Lower leg skin (tissue), 4 donors: Measurements from ENCODE around the gene ICOSLG. TPM values are rescaled to one million over a fixed set of nuclear protein-coding genes. Genes with fewer than 3 reads are reported as not detected.
A peak's percentile ranks its signal among the peaks of the same experiment; 100 is the strongest.
"Not testable (repeated sequence)": the region's sequence is repeated elsewhere in the genome, so short reads cannot be mapped to it uniquely, and the experiment has no call there.

Experiments
- DNase-seq, 2 donors: peaks; one replicate each; pipeline ENCODE4 v3.0.0-alpha.2; 2019; ENCODE audit warnings: low spot score in 2 of 2
- H3K4me3 ChIP-seq: fragments of 200-600 bp; sonication (generic); 2 replicates; pipeline ENCODE4 v1.5.1; 2017; ENCODE audit warnings: mild to moderate bottlenecking, low read depth; ENCODE audit not compliant: poor library complexity, severe bottlenecking
- POLR2A ChIP-seq, 2 donors: fragments of 450-650 bp; IDR thresholded peaks; one replicate each; pipeline ENCODE4 v1.6.1; 2016 to 2017; ENCODE audit warnings: antibody characterized with exemption in 2 of 2, mild to moderate bottlenecking in 1 of 2, moderate library complexity in 1 of 2
- WGBS, 2 donors: methylation state at CpG; one replicate each; pipeline ENCODE4 v1.1.5; 2018; 5-methylcytosine and 5-hydroxymethylcytosine counted together
- intact Hi-C: fragments of 100-400 bp; cut with DNase I; formaldehyde crosslinking; loops from one replicate; pipeline ENCODE4 v1.15.0; 2023; ENCODE audit warnings: low total_unique reads
- total RNA-seq, 4 donors: library from RNA; depleted of rRNA; stranded (reverse); fragments of >200 nt; gene quantifications; one replicate each; pipeline ENCODE4 v1.1.0, GENCODE V29; 2016
- TF ChIP-seq, protein P1 (sequence below), 3 donors: fragments of 450-650 bp; IDR thresholded peaks; one replicate each; pipeline ENCODE4 v1.5.1; 2016; ENCODE audit warnings: antibody characterized with exemption in 3 of 3, mild to moderate bottlenecking in 3 of 3, moderate library complexity in 2 of 3

ICOSLG gene
- total RNA-seq, 4 donors from 2014 or later = 4.2 to 11.9 (median 7.8) TPM

DNA sequence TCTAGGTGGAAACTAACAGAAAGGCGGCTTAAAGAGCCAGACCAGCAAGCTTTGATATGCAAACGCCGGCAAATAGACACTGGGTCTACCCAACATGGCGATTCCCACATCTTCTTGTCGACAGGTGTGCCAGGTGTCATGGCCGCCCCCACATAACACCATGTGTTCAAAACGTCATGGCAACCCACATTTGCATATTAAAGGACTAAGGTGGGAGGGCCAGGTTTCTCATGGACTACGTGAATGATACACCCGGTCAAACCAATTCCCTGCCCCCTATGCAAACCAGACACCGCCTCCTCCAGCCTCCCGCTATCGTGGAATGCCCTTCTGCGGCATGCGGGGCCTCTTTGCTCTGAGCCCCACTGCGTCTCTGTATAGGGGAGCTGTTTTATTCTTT, 41.3 kb downstream of the ICOSLG start:
- H3K4me3 ChIP-seq = no peak overlapping the region
- WGBS, 2 donors = 87 to 96% methylated on average over 13 to 15 of the region's 15 CpGs
- DNase-seq = peak in 1 of 2 donors; percentile 72
- TF ChIP-seq, protein P1, sequence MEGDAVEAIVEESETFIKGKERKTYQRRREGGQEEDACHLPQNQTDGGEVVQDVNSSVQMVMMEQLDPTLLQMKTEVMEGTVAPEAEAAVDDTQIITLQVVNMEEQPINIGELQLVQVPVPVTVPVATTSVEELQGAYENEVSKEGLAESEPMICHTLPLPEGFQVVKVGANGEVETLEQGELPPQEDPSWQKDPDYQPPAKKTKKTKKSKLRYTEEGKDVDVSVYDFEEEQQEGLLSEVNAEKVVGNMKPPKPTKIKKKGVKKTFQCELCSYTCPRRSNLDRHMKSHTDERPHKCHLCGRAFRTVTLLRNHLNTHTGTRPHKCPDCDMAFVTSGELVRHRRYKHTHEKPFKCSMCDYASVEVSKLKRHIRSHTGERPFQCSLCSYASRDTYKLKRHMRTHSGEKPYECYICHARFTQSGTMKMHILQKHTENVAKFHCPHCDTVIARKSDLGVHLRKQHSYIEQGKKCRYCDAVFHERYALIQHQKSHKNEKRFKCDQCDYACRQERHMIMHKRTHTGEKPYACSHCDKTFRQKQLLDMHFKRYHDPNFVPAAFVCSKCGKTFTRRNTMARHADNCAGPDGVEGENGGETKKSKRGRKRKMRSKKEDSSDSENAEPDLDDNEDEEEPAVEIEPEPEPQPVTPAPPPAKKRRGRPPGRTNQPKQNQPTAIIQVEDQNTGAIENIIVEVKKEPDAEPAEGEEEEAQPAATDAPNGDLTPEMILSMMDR (IDR thresholded peaks at IDR 0.05) = no peak
- TF ChIP-seq POLR2A (IDR thresholded peaks at IDR 0.05) = no peak
- intact Hi-C loops = no loop called here

DNA sequence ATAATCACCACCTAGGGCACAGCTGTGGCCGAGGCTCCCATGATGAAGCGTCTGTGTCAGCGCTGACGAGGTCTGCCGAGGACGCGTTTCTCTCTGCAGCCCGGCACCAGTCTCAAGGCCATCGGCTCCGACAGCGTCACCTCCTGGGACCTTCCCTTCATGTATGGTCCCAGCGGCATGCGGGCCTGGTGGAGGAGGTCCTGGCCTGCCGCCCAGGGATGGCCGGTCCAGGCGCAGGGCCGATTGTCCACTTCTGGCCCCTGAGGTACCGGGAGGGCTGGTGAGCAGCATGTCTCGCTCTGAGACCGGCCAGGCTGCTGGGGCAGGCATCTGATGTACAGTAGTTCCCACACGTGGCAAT, 43.6 kb downstream of the ICOSLG start:
- H3K4me3 ChIP-seq, intact Hi-C loops: not testable (repeated sequence)
- peak in 1 of 2 donors; percentile 60 for DNase-seq
- WGBS, 2 donors = 88% methylated on average over 12 of the region's 21 CpGs; no CpG with 5 or more reads in 1 of the 2 donors

DNA sequence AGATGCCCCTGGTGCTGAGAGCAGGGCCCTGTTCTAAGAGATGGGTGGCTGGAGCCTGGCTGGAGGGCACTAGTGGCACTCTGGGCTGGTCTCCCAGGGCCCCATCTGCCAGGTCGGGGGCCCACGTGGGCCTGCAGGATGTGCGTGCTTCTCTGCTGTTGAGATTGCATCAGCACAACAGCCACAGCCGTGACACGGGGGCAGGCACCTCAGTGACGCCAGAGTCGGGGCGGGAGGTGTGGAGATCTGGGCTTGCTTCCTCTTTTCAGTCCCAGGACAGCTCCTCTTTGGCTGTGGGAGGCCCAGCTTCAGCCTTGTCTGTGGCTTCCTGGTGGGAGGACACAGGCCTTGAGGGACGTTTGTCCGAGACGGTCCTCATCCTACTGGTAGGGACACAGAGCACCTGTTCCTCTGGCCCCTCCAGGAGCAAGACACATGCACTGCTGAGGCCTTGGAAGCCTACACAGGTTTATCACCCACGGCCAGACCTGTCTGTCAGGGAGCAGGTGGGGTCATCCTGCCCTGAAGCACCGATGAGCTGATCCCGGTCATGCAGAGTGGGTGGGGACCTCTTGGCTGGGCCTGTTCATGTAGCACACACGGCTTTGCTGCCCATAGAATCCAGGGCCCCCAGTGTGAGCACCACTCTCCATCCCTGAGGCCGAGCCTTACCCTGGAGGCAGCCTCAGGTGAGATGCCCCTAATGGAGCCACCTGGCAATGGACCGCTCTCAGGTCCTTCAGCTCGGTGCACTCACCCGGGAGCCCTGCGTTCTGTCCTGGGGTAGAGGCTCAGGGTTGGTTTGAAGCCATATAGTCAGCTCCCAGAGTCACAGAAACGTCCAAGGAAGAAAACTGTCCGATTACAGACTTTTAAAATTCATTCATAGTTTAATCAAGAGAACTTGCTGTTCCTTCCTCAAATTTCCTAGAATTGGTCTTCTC, 44.3 kb downstream of the ICOSLG start:
- intact Hi-C loops, H3K4me3 ChIP-seq: not testable (repeated sequence)
- peak; percentile 79 to 89 for DNase-seq
- WGBS, 2 donors = 36 to 77% methylated on average over 7 to 8 of the region's 22 CpGs

DNA sequence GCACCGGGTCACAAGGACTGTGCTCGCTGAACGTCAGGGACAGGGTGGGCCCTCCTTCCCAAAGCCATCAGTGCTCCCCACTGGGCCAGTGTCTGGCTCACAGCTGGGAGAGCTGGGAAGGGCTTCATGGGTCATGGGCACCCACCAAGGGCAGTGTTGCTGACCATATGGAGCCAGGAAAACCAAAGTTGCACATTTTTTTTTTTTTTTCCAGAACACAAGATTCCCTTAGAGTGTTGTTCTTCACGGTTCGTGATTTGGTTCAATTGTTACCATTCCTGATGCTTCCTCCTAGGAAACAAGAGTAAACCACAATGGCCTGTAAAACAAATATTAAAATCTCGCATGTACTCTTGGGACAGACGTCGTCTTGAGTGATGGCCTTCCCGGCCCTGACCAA, 45.9 kb downstream of the ICOSLG start:
- 43 to 70% methylated on average over 2 to 3 of the region's 9 CpGs for WGBS, 2 donors
- intact Hi-C loops, H3K4me3 ChIP-seq: not testable (repeated sequence)
- DNase-seq = peak in 1 of 2 donors; percentile 4

DNA sequence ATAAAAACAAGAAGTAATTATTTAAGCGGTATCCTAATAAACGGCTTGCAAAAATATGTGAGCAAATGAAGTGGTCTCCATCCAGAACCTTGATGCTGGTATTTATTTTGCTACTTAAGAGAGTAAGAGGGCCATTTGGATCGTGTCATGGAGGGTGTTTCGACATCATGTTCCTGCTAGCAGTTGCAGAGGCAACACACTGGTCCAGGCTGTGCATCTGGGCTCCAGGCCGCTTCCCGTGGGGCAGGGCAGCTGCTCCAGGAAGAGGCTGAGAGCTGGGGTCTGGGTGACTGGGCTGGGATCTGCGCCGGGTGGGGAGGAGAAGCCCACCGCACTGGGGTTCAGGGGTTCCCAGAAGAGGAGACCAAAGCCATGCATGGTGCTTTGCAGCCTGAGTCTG, 46.3 kb downstream of the ICOSLG start:
- DNase-seq, H3K4me3 ChIP-seq, intact Hi-C loops: not testable (repeated sequence)
- WGBS, 2 donors = no CpG with 5 or more reads among the region's 9 CpGs

DNA sequence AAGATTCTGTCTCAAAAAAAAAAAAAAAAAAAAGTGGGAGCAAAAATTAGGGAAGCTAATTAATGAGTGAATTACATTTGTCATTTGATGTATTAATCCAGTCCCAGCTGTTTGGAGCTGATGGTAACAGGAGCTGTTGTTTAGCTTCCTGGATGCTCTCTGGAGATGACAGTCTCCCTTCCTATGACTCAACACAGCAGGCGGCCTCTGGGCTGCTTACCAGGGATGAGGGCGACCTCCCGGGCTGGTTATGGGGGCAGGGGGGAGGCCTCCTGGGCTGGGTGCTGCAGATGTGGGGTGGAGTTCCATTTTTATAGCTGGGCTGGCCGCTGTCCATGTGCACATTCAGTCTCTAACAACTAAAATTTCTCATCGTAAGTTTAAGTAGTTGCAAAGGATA, 47.6 kb downstream of the ICOSLG start:
- DNase-seq, intact Hi-C loops: not testable (repeated sequence)
- 17 to 20% methylated on average over 1 of the region's 5 CpGs for WGBS, 2 donors

DNA sequence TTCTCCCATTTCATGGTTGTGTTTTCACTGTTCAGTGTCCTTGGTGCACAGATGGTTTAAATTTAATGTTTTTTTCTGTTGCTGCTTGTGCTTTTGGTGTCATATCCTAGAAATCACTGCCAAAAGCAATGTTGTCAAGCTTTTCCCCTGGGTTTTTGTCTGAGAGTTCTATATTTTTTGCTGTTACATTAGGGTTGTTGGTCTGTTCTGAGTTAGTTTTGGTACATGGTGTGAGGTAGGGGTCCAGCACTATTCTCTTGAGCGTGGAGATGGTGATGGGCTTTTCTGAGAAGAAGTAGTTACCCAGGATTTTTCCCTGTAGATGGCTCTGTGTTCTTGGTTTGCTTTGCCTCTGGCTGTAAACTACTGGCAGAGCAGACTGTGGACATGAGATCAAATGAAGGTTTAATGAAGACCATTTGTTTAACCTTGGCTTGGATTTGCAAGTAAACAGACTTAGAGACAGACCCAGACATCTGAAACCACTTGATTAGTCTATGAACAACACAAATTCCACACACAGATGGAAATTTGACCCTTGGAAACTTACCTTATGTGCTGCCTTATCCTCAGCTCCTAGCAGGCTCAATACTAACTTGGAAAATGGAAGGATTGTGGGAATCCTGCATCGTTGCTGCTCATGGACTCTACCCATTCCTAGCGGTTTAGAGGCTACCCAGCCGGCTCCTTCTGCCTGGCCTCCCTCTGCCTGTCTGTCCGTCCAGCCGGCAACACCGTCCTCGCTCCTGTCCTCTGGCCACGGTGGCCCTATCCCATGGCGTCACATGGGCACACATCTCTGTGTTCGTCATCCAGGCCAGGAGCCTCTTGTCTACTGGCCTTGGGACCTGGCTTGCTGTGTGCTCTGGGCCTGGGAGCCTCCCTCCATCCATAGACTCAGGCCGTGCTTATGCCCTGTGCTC, 50.1 kb downstream of the ICOSLG start:
- DNase-seq = peak in 1 of 2 donors; percentile 75
- H3K4me3 ChIP-seq, intact Hi-C loops: not testable (repeated sequence)
- WGBS, 2 donors = 33 to 60% methylated on average over 1 to 2 of the region's 12 CpGs

More for the DNA sequence above, 47.6 kb downstream of the ICOSLG start:
- not testable (repeated sequence) for H3K4me3 ChIP-seq

DNA sequence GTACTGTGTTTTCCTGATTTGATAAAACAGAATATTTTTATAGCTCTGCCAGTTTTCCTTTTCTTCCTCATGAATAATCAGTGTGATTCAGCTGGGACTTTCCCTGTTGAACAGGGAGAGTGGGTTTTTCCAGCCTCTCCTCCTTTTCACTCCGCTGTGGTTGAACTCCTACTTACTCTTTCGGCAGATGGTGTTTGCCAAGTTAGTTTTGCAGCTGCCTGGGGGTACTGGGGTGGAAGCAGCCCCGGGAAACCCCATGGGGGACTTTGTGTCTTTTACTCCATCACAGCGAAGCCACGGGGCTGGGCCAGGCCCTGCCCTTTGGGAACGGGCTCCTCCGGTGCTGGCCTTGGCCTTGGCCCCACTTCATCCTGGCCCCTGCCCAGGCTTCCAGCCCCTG, 55.9 kb downstream of the ICOSLG start:
- H3K4me3 ChIP-seq, intact Hi-C loops, DNase-seq: not testable (repeated sequence)
- no CpG with 5 or more reads among the region's 7 CpGs for WGBS, 2 donors

DNA sequence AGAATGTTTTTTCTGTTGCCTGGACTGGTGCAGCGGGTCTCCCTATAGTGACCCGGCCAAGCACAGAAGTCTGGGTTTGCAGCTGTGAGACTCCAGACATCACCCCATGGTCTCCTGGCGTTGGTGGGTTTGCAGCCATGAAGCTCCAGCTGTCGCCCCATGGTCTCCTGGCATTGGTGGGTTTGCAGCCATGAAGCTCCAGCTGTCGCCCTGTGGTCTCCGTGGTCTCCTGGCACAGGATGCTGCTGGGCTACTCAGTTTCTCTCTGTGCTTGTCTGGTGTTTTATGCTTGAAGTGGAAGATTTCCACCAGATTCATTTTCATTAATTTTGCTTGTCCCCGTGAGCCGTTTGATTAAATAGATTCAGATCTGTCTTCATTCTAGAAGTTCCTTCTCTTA, 58.5 kb downstream of the ICOSLG start:
- WGBS, 2 donors = no CpG with 5 or more reads among the region's 8 CpGs
- DNase-seq, H3K4me3 ChIP-seq, intact Hi-C loops: not testable (repeated sequence)

DNA sequence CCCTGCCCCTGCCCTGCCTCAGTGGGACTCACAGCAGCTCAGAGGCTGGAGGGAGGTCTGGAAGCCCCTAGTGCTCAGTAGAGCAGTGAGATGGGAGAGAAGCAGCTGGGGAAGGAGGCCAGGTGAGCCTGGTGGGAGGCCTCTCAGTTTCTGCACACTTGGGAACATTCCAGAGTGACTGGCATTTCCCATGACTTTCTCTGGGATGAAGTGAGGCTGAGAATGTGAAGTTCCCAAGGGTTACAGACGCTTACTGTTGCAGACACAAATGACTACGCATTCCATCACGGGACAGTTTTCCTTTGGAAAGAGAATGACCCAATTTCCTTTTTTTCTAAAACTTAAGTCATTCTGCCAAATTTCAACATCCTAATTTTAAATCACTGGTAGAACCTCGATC, 59.2 kb downstream of the ICOSLG start:
- H3K4me3 ChIP-seq, intact Hi-C loops: not testable (repeated sequence)
- WGBS, 2 donors = no CpG with 5 or more reads among the region's 4 CpGs
- DNase-seq = peak in 1 of 2 donors; percentile 32

DNA sequence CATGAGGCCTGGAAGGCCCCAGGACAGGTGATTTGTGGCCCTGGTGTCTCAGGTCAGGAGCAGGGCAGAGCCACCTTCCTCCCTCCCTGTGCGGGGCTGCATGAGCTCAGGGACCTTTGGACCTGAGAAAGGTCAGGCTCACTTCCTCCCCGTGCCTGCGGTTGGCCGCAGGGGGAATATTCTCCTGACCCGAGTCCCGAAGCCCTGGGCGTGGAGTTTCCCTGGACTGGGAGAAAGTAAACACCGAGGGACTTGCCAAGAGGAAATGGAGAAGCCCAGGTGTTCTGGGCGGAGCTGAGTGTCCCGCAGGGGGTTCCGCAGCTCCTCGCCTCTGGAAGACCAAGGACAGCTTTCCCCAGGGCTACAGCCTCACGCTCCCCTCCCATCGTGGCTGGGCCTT, 64.6 kb downstream of the ICOSLG start:
- WGBS, 2 donors = no CpG with 5 or more reads among the region's 14 CpGs
- peak in 1 of 2 donors; percentile 52 for DNase-seq
- H3K4me3 ChIP-seq, intact Hi-C loops: not testable (repeated sequence)

DNA sequence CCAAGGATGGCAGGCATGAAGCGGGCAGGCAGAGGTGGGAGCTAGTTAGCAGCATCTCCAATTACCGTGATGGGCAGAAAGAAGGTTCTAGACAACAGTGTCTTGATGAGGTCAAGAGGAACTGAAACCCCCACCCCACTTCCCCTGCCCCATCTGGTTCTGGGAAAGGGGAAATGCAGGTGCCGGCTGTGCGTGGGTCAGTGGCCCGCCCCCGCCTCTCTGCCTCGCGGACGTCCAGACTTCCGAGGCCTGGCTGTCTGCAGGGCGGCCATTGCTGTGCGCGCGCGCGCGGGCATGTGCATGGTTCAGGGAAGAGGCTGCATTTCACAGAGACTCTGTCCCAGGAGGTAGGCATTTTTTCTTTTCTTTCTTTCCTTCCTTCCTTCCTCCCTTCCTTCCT, 65.6 kb downstream of the ICOSLG start:
- H3K4me3 ChIP-seq, intact Hi-C loops, DNase-seq: not testable (repeated sequence)
- WGBS, 2 donors = no CpG with 5 or more reads among the region's 17 CpGs
